OCI-LY3 (cell line): ENCODE measurements around the gene LDAH.

Experiments used
- H2AFZ ChIP-seq: fragments of 200-600, 300-600 bp; shearing (Covaris generic); 2 replicates; pipeline ENCODE4 v1.6.0; 2014; ENCODE audit warnings: antibody characterized with exemption, low read depth, low read length
- H3K27ac ChIP-seq: fragments of 200-600, 300-600 bp; sonication (generic); 2 replicates; pipeline ENCODE4 v1.5.1; 2014; ENCODE audit warnings: mild to moderate bottlenecking, low read length, moderate library complexity, mixed read lengths
- H3K27me3 ChIP-seq: fragments of 200-600, 300-600 bp; sonication (generic); 2 replicates; pipeline ENCODE4 v1.6.1; 2014; ENCODE audit warnings: low read depth, low read length, mixed read lengths
- H3K36me3 ChIP-seq: fragments of 200-600, 300-600 bp; sonication (generic); replicated peaks from 2 replicates; pipeline ENCODE3; 2014; ENCODE audit warnings: low read depth, low read length, mixed read lengths
- H3K4me1 ChIP-seq: fragments of 300-600, 200-600 bp; sonication (generic); 2 replicates; pipeline ENCODE4 v1.6.1; 2014; ENCODE audit warnings: low read length, mixed read lengths
- H3K4me2 ChIP-seq: fragments of 200-600, 300-600 bp; sonication (generic); 2 replicates; pipeline ENCODE4 v1.6.1; 2014; ENCODE audit warnings: low read length, mixed read lengths
- H3K4me3 ChIP-seq: fragments of 300-600, 200-600 bp; sonication (generic); 2 replicates; pipeline ENCODE4 v1.5.1; 2014; ENCODE audit warnings: antibody characterized with exemption, mild to moderate bottlenecking, low read length, moderate library complexity
- H3K79me2 ChIP-seq: fragments of 300-600, 200-600 bp; shearing (Covaris generic); 2 replicates; pipeline ENCODE4 v1.6.1; 2014; ENCODE audit warnings: mild to moderate bottlenecking, low read length, mixed read lengths
- H3K9ac ChIP-seq: fragments of 300-600, 200-600 bp; shearing (Covaris generic); 2 replicates; pipeline ENCODE4 v1.6.0; 2014; ENCODE audit warnings: mild to moderate bottlenecking, low read length, moderate library complexity
- H3K9me3 ChIP-seq: fragments of 200-600, 300-600 bp; shearing (Covaris generic); 2 replicates; pipeline ENCODE4 v1.6.1; 2014; ENCODE audit warnings: low read length, mixed read lengths; ENCODE audit not compliant: insufficient read depth
- H4K20me1 ChIP-seq: fragments of 200-600, 300-600 bp; sonication (generic); 2 replicates; pipeline ENCODE4 v1.6.1; 2016; ENCODE audit warnings: low read length, mixed read lengths; ENCODE audit not compliant: insufficient read depth
- EZH2phosphoT487 ChIP-seq: fragments of 200-600 bp; shearing (Covaris generic); IDR thresholded peaks from 2 replicates; pipeline ENCODE4 v1.6.1; 2018; ENCODE audit warnings: antibody characterized with exemption, mixed run types, low read depth
- TF ChIP-seq, protein P1 (sequence below): fragments of 200-600, 300-600 bp; sonication (generic); IDR thresholded peaks from 2 replicates; pipeline ENCODE4 v1.5.1; 2014; ENCODE audit warnings: antibody characterized with exemption, low read length, low read depth

Gene LDAH

DNA sequence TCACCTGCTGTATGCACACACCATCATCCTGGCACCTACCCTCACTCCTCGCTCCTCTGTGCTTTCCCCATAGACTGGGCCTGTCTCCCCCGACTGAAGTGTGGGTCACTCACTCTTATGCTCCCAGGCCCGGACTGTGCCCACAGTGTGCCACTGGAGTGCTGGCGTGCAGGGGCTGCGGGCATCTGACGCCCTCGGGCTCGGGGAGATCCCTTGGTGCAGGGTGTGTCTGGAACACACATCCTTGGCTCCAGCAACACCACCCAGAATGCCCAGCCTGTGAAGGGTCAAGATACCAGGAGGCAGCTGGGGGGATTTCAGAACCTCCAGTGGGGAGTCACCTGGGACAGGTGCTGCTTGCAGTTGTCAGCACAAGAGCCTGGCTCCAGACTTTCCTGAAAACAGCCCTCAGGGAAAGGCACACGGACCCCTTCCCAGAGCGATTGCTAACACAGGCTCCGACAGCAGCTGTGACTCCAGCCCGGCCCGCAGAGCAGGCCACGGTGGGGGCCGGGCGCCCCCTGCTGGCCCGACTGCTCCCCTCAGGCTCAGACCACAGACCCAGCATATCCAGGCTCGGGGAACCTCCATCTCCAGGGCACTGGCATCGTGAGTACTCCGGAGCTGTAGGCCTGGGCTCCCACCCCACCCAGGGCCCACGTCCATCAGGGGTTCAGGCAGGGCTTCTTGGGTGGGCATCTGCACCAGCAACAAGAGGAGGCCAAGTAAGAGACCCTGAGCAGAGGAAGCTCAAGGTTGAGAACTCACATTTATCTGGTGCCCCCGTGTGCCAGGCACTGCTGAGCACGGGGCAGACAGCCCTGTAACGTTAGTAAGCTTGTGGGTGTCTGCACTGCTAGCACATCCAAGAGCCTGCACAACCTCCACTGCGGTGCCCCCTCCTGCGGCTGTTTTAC is 180.6 kb downstream of the LDAH start:
- H3K79me2 ChIP-seq, result no peaks in the 10 kb centered on the region
- no peak overlapping the region for H3K9ac ChIP-seq
- H2AFZ ChIP-seq, result no peak overlapping the region
- H3K4me1 ChIP-seq, result no peaks in the 10 kb centered on the region
- no peak overlapping the region for H3K4me2 ChIP-seq
- TF ChIP-seq EZH2phosphoT487, result no peak
- TF ChIP-seq, protein P1, sequence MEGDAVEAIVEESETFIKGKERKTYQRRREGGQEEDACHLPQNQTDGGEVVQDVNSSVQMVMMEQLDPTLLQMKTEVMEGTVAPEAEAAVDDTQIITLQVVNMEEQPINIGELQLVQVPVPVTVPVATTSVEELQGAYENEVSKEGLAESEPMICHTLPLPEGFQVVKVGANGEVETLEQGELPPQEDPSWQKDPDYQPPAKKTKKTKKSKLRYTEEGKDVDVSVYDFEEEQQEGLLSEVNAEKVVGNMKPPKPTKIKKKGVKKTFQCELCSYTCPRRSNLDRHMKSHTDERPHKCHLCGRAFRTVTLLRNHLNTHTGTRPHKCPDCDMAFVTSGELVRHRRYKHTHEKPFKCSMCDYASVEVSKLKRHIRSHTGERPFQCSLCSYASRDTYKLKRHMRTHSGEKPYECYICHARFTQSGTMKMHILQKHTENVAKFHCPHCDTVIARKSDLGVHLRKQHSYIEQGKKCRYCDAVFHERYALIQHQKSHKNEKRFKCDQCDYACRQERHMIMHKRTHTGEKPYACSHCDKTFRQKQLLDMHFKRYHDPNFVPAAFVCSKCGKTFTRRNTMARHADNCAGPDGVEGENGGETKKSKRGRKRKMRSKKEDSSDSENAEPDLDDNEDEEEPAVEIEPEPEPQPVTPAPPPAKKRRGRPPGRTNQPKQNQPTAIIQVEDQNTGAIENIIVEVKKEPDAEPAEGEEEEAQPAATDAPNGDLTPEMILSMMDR, result peak; percentile 87
- H3K36me3 ChIP-seq, result no peaks in the 10 kb centered on the region
- H3K4me3 ChIP-seq, result no peak overlapping the region
- H4K20me1 ChIP-seq, result no peaks in the 10 kb centered on the region
- no peaks in the 10 kb centered on the region for H3K9me3 ChIP-seq
- H3K27ac ChIP-seq, result no peak overlapping the region
- no peaks in the 10 kb centered on the region for H3K27me3 ChIP-seq

DNA sequence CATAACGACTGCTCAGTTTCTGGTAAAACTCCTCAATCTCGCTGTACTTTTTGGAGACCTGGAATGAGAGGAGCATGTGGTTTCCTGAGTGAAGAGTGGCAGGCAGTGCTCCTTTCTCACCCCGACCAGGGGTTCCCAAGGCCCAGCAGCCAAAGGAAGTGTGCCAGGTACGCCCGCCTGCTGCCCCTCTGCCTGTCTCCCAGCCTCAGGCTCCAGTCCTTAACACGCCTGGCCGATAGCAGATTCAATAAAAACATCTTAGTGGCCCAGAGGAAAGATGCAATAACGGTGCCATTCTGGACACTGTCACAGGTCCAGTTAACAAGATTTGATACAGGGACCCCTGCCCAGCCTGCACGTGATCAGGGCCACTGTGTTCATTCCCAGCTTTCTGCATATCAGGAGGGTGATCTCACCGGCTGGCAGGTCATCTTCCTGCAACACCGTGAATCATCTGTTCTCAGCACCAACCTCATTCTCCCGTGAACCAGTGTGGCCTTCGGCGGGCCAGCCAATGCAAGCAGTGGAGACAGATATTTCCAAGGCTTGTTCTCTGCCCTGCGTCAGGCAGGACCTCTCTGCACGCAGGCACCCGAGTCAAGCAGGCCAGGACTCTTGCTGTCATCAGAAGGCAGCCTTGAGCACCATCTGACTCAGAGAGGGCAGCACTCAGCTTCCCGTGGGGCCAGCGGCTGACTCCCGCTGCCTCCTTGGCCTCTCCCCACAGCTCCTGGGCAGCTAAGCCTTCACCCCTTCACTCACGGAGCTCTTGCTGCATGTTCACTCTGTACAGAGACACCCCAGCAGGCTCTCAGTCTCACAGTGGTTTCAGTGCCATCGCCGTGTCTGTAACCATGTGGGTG is 181.5 kb downstream of the LDAH start:
- Histone ChIP-seq H3K27ac (no peak overlapping the region), H3K4me1 (no peaks in the 10 kb centered on the region), H3K4me3 (no peak overlapping the region), H3K9ac (no peak overlapping the region), H2AFZ (no peak overlapping the region), H3K36me3 (no peaks in the 10 kb centered on the region), H3K9me3 (no peaks in the 10 kb centered on the region), H3K27me3 (no peaks in the 10 kb centered on the region), H3K79me2 (no peaks in the 10 kb centered on the region), H3K4me2 (no peak overlapping the region), H4K20me1 (no peaks in the 10 kb centered on the region)
- TF ChIP-seq, protein P1, result no peak
- TF ChIP-seq EZH2phosphoT487, result no peak

DNA sequence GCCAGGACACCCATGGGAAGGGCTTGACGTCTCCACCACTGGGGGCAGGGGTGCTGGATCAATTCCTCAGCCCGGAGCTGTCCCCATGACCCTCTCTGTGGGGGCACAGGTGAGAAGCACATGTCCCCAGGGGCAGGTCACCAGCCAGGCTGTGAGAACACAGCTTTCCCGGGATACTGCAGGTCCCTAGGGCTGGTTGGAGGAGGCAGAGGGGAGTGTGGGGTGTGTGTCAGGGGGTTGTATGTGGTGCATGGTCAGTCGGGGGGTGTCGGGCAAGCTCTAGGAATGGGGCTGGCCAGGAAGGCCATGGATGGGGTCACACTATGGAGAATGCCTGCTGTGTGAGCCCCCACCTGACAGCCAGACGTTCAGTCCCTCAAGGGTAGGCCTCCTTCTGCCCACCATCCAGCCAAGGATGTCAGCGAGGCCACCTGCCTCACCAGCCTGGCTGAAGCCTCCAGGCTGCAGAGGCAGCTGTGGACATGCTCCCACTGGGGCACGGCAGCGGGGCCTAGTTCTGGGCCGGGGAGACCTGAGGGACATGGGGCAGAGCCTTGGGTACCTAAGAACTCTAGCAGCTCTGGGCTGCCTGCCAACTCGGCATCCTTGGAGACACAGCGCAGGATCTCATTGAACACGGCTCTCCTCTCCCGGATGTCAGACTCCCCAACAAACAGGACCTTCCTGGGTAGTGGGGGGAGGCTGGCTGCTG is 182.3 kb downstream of the LDAH start:
- no peaks in the 10 kb centered on the region for H4K20me1 ChIP-seq
- H3K79me2 ChIP-seq, result no peaks in the 10 kb centered on the region
- H3K9ac ChIP-seq, result no peak overlapping the region

More for the DNA sequence above, 182.3 kb downstream of the LDAH start:
- TF ChIP-seq, protein P1, result no peak
- TF ChIP-seq EZH2phosphoT487, result no peak
- Histone ChIP-seq H3K36me3 (no peaks in the 10 kb centered on the region), H2AFZ (no peak overlapping the region), H3K4me1 (no peaks in the 10 kb centered on the region), H3K4me3 (no peak overlapping the region), H3K9me3 (no peaks in the 10 kb centered on the region), H3K27ac (no peak overlapping the region), H3K4me2 (no peak overlapping the region), H3K27me3 (no peaks in the 10 kb centered on the region)
